Thyroid gland (tissue), 4 donors: Measurements from ENCODE around the gene SHISAL2A. TPM values are rescaled to one million over a fixed set of nuclear protein-coding genes. Genes with fewer than 3 reads are reported as not detected.

Experiments
- DNase-seq, 2 donors: peaks; one replicate each; pipeline ENCODE4 v3.0.0-alpha.2; 2019
- H3K27ac ChIP-seq, 3 donors: fragments of 200-600 bp; sonication (generic); 1 replicate in 2 of 3; 2 replicates in 1 of 3; pipeline ENCODE4 v1.5.1; 2016 to 2019; ENCODE audit warnings: mild to moderate bottlenecking in 1 of 3, moderate library complexity in 1 of 3
- H3K27me3 ChIP-seq: fragments of 200-600 bp; sonication (generic); one replicate; pipeline ENCODE4 v1.5.1; 2019
- H3K36me3 ChIP-seq, 2 donors: fragments of 200-600 bp; sonication (generic); one replicate each; pipeline ENCODE4 v1.5.1; 2016 to 2019
- H3K4me1 ChIP-seq, 2 donors: fragments of 200-600 bp; sonication (generic); one replicate each; pipeline ENCODE4 v1.5.1; 2017 to 2019
- H3K4me3 ChIP-seq, 3 donors: fragments of 200-600 bp; sonication (generic); replicated peaks in 1 of 3; 1 replicate in 2 of 3; 2 replicates in 1 of 3; pipeline ENCODE4 v1.5.1; 2016; ENCODE audit warnings: mild to moderate bottlenecking in 1 of 3
- H3K9me3 ChIP-seq: fragments of 200-600 bp; sonication (generic); one replicate; pipeline ENCODE4 v1.5.1; 2017
- CTCF ChIP-seq, 6 experiments: fragments of 200-600 bp in 3 of 6; fragments of 450-650 bp in 3 of 6; sonication (generic) in 3 of 6; IDR thresholded peaks; one replicate each; pipeline ENCODE4 v1.5.1; 2016 to 2019; ENCODE audit warnings: antibody characterized with exemption in 6 of 6, mild to moderate bottlenecking in 2 of 6, inconsistent platforms in 1 of 6, moderate library complexity in 1 of 6
- POLR2A ChIP-seq, 2 donors: fragments of 450-650 bp; IDR thresholded peaks; one replicate each; pipeline ENCODE4 v1.6.1; 2017; ENCODE audit warnings: antibody characterized with exemption in 2 of 2, mild to moderate bottlenecking in 2 of 2, moderate library complexity in 1 of 2
- WGBS, 2 donors: methylation state at CpG; one replicate each; pipeline ENCODE4 v1.1.5; 2017; 5-methylcytosine and 5-hydroxymethylcytosine counted together
- intact Hi-C: fragments of 100-400 bp; cut with DNase I; formaldehyde crosslinking; loops from one replicate; pipeline ENCODE4 v1.15.1; 2023
- total RNA-seq, 4 donors: library from RNA; depleted of rRNA; stranded (reverse); fragments of >200 nt; gene quantifications; one replicate each; pipeline ENCODE4 v1.2.3, GENCODE V29; 2016

SHISAL2A gene
- total RNA-seq, 4 donors from 2014 or later: 0.75 to 1.1 (median 0.94) TPM; not detected in 1

GRCh38 chr1:52658795-52659194, 25.8 kb downstream of the SHISAL2A start:
- H3K4me1 ChIP-seq: peaks cover 4 to 20% of the 10 kb centered on the region in 2 donors
- H3K27me3 ChIP-seq: no peaks in the 10 kb centered on the region
- TF ChIP-seq POLR2A (IDR thresholded peaks at IDR 0.05): no peak
- H3K36me3 ChIP-seq: no peaks in the 10 kb centered on the region
- no peak overlapping the region for H3K4me3 ChIP-seq
- intact Hi-C loops: no loop called here
- DNase-seq: peak; percentile 84 to 88
- H3K9me3 ChIP-seq: no peaks in the 10 kb centered on the region
- H3K27ac ChIP-seq: peak overlapping the region in 2 of 3 donors; percentile 48 to 57
- WGBS, 2 donors: 36 to 40% methylated on average over 1 of the region's 1 CpG

- intact Hi-C loops: no loop called here
Measured at GRCh38 chr1:52659356-52659755, 26.4 kb downstream of the SHISAL2A start.

GRCh38 chr1:52659851-52660596, 27.1 kb downstream of the SHISAL2A start:
- Histone ChIP-seq H3K9me3 (no peaks in the 10 kb centered on the region), H3K27ac (peak overlapping the region in 1 of 3 donors; percentile 57), H3K36me3 (no peaks in the 10 kb centered on the region), H3K4me1 (peaks cover 4 to 20% of the 10 kb centered on the region in 2 donors), H3K27me3 (no peaks in the 10 kb centered on the region), H3K4me3 (no peak overlapping the region)
- intact Hi-C loops: no loop called here
- WGBS, 2 donors: 74% methylated on average over 12 to 13 of the region's 13 CpGs
- TF ChIP-seq CTCF (IDR thresholded peaks at IDR 0.05) (no peak), POLR2A (IDR thresholded peaks at IDR 0.05) (no peak)
- no peak for DNase-seq

More at GRCh38 chr1:52659356-52659755, 26.4 kb downstream of the SHISAL2A start:
- Histone ChIP-seq H3K27me3 (no peaks in the 10 kb centered on the region), H3K9me3 (no peaks in the 10 kb centered on the region), H3K4me1 (peaks cover 4 to 20% of the 10 kb centered on the region in 2 donors), H3K27ac (peak overlapping the region in 2 of 3 donors; percentile 48 to 57), H3K4me3 (no peak overlapping the region), H3K36me3 (no peaks in the 10 kb centered on the region)
- 96% methylated on average over 3 of the region's 3 CpGs for WGBS, 2 donors
- no peak for DNase-seq
- TF ChIP-seq POLR2A (IDR thresholded peaks at IDR 0.05): no peak
- TF ChIP-seq CTCF (IDR thresholded peaks at IDR 0.05): no peak

GRCh38 chr1:52660807-52661206, 27.8 kb downstream of the SHISAL2A start:
- peaks cover 4 to 20% of the 10 kb centered on the region in 2 donors for H3K4me1 ChIP-seq
- TF ChIP-seq POLR2A (IDR thresholded peaks at IDR 0.05): no peak
- no peak for TF ChIP-seq CTCF (IDR thresholded peaks at IDR 0.05)
- no peaks in the 10 kb centered on the region for H3K9me3 ChIP-seq
- H3K36me3 ChIP-seq: no peaks in the 10 kb centered on the region
- no peak overlapping the region for H3K4me3 ChIP-seq
- intact Hi-C loops: no loop called here
- 61 to 95% methylated on average over 3 of the region's 3 CpGs for WGBS, 2 donors
- no peak overlapping the region for H3K27ac ChIP-seq
- no peak for DNase-seq
- H3K27me3 ChIP-seq: no peaks in the 10 kb centered on the region

GRCh38 chr1:52662645-52663313, 29.8 kb downstream of the SHISAL2A start:
- peak; percentile 66 to 69 for DNase-seq
- Histone ChIP-seq H3K4me3 (no peak overlapping the region), H3K36me3 (no peaks in the 10 kb centered on the region), H3K27ac (peak overlapping the region in 2 of 3 donors; percentile 49 to 66), H3K27me3 (no peaks in the 10 kb centered on the region), H3K4me1 (peaks cover 4 to 20% of the 10 kb centered on the region in 2 donors), H3K9me3 (no peaks in the 10 kb centered on the region)
- no peak for TF ChIP-seq CTCF (IDR thresholded peaks at IDR 0.05)
- no peak for TF ChIP-seq POLR2A (IDR thresholded peaks at IDR 0.05)
- WGBS, 2 donors: 22 to 23% methylated on average over 13 of the region's 13 CpGs
- intact Hi-C loops: no loop called here
